ENCODE data around the gene SEC63.
A peak's percentile ranks its signal among the peaks of the same experiment; 100 is the strongest.
"Not testable (repeated sequence)": the region's sequence is repeated elsewhere in the genome, so short reads cannot be mapped to it uniquely, and the experiment has no call there.

The SEC63 gene

DNA sequence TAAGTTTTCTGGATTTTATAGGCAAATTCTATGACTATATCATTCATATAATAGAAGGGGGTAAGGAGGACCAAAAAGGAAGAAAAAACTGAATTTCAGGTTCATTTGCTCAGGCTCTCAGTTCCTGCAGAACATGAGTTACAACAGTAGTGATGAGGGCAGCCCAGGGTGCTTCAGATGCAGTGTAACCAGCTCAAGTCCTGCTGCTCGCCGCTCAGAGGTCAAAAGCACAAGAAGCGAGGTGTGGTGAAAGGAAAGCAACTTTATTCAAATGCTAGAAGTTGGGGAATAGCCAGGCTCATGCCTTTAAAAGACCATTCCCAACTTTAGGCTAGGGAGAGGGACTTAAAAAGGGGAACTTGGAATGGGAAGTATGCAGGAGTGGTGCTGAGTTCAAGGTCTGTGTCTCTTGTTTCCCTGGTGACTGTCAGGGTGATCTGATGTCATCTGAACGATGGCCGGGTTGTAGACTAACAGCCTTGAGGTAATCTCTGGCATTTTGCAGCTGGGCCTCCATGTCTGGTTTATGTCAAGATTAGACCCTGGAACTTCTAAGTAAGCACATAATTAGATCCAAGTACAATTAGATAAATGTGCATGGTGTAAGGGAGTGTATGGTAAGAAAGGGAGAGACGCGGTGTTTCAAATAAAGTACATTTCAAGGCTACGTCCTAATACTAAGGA, 14.5 kb upstream of the SEC63 start:
- no peak for DNase-seq (ENCODE audit: low spot score)

DNA sequence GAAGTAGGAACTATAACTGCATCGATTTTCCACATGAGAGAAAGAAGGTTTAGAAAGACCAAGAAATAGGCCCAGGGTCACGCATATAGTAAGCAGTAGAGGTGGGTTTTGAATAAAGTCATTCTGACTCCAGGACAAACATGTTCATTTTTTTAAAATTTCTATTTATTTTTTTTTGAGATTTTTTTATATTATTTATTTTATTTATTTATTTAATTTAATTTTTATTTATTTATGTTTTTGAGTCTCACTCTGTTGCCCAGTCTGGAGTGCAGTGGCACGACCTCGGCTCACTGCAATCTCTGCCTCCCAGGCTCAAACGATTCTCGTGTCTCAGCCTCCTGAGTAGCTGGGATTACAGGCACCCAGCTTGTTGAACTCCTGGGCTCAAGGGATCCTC, 13.2 kb upstream of the SEC63 start:
- no peak for DNase-seq (ENCODE audit: low spot score)

DNA sequence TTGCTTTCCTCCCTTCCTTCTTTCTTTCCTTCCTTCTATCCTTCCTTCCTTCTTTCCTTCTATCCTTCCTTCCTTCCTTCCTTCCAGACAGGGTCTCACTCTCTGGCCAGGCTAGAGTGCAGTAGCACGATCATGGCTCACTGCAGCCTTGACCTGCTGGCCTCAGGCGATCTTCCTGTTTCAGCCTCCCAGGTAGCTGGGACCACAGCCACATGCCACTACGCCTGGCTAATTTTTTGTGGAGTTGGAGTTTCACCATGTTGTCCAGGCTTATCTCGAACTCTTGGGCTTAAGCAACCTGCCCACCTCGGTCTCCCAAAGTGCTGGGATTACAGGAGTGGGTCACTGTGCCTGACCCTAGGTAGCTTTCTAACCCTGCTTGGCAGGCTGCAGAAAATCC, 12.2 kb upstream of the SEC63 start:
- no peak for DNase-seq (ENCODE audit: low spot score)

DNA sequence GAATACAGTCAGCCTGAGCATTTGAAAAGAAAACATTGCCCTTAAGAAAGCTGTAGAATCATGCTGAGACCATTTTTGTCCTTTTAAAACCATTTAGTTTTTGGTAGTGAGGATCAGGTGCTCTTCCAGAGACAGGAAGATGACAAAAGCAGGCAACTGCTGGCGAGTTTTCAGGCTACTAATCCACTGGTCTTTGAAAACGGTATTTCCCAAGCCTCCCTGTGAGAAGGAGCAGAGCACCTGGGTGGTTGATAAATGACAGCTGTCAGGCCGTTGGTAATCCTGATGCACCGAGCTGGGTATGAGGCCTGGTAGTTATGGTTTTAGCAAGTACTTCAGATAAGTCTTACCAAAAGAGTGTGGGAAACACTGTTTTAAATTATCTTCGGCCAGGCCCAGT, 10.1 kb upstream of the SEC63 start:
- no peak for DNase-seq (ENCODE audit: low spot score)

DNA sequence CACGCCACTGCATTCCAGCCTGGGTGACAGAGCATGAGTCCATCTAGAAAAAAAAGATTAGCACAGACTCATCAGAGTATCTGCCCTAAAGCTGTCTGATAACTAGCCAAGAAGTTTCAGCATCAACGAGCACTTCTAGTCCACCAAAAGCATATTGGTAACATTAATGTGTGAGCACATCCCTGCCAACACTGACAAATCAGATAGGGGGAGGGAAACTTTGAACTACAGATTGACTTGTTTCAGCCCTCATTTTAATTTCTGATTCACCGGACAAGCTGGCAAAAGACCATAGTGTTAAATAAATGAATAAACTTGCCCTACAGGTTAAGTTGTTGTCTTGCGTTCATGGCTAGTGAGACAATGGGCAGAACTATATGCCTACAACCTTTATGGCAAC, 7.7 kb upstream of the SEC63 start:
- no peak for DNase-seq (ENCODE audit: low spot score)

DNA sequence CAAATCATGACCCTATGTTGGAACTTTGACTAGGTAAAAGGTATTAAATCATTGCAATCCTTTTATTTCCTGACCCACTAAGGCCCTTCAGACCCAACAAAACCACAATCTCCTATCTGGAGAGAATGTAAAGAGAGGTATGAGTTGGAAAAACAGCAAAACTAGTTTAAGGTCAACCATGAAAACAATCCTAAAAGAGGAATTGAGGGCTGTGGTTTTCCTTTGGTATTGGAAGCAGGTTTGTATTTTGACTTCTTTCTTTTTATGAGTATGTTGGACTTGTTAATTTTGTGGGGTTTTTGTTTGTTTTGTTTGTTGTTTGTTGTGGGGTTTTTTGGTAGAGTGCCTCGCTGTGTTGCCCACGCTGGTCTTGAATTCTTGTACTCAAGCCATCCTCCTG, 4.7 kb upstream of the SEC63 start:
- DNase-seq (ENCODE audit: low spot score), result no peak

DNA sequence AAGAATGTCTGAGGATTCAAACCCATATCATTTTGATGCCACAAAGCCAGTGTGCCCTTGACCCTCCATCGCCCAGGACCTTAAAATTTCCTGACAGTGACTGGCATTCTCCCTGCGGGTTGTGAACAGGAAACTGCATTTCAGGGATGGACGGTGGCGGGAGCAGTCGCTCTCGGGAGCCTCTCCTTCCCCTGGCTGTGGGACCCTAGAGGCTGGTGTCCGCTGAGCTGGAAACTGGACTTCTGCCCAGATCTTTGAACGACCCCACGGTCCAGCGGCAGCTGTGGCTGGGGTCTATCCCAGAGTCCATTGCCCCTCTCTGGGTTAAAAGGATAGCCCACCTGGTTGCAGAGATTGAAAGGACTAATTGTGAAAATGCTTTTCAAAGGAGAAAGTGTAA, 1.4 kb upstream of the SEC63 start:
- no peak for DNase-seq (ENCODE audit: low spot score)

DNA sequence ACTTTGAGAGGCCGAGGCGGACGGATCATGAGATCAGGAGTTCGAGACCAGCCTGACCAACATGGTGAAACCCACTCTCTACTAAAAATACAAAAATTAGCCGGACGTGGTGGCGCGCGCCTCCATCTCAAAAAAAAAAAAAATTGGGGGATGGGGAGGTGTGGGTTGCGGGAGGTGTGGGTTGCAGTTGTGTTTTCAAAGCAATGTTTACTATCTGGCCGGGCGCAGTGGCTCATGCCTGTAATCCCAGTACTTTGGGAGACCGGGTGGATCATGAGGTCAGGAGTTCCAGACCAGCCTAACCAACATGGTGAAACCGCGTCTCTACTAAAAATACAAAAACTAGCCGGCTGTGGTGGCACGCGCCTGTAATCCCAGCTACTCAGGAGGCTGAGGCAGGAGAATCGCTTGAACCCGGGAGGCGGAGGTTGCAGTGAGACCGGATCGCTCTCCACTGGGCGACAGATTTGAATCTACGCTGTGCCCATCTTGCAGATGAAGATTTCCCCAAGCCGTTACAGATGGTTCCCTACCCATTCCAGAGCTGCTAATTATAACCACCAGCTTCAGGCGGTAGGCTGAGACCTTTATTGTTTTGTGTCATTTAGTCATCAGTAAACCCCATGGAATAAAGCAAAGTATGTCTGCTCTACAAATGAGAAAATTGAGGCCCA, 818 bp upstream of the SEC63 start:
- not testable (repeated sequence) for DNase-seq (ENCODE audit: low spot score)

DNA sequence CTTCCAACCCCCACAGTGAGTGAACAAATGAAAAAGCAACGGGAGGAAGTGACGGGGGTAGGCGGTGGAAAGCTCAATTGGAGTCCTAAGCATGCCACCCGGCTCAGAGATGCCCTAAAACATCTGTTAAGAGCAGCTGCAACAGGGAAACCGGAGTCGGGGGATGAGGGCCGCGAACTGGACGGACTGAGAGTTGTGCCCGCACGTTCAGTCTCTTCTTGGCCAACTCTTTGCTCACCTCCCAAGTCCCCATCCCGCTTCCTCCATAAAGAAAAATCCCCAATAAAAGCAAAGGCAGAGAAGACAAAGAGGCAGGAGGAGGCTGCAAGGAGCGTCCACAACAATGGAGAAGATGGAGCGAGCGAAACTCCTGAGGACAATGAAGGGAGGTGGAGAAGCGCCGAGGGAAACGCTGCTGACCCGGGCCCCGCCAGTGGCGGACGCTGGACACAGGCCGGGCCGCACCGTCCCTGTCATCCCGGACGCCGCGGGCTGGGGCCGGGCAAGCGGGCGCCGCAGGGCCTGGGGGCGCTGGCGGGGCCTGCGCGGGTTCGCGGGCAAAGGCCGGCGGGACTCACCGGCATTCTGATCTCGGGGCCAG, 600 bp downstream of the SEC63 start:
- DNase-seq (ENCODE audit: low spot score), result peak; percentile 67

DNA sequence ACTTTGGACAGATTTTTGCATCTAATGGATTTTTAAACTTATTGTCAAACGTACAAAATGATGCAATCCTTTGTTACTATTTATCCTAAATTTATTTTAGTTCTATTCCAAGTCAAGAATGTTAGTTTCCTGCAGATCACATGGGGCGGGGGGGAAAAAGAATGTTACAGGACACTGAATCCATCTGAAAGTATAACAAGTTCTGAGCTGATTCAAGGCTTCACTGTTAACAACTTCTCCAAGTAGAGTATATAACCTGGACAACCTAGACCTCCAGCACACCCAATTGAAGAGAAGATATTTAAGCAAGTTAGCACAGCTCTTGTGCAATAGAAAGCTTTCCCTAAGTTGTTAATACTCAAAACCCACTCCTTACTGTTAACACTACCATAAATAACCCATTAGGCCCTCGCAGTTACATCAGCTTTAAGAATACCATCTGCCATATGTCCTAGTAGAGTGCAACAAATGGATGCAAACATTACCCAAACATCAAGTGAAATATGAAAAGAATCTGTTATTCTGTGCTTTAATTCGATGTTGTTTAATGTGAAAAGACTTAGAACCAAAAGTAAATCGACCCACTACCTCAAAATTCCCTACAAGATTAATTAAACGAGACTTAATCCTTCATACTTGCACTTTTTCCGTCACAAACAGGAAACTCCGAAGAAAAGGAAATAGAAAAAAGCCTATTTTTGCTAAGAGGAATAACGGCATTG, 1.3 kb downstream of the SEC63 start:
- DNase-seq (ENCODE audit: low spot score), result no peak

DNA sequence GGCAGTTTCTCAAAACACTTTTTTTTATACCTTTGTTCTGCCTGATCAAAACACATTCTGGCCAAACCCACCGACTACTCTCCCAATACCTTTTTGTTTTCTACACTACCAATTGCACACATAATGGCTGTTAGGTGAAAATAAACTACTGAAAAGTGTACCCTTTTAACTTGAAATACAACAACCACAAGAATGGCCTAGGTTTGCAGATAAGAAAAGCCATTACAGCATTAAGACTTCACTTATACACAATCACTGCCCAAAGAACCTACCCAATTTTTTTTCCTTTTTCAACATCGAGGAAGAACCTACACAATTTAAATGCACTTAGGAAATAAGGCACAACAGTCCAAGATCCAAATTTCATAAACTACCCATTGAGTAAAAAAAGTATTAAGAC, 1.8 kb downstream of the SEC63 start:
- DNase-seq (ENCODE audit: low spot score), result no peak

DNA sequence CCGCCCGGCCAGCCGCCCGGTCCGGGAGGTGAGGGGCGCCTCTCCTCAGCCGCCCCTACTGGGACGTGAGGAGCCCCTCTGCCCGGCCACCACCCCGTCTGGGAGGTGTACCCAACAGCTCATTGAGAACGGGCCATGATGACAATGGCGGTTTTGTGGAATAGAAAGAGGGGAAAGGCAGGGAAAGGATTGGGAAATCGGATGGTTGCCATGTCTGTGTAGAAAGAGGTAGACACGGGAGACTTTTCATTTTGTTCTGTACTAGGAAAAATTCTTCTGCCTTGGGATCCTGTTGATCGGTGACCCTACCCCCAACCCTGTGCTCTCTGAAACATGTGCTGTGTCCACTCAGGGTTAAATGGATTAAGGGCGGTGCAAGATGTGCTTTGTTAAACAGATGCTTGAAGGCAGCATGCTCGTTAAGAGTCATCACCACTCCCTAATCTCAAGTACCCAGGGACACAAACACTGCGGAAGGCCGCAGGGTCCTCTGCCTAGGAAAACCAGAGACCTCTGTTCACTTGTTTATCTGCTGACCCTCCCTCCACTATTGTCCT, 4.1 kb downstream of the SEC63 start:
- not testable (repeated sequence) for DNase-seq (ENCODE audit: low spot score)

DNA sequence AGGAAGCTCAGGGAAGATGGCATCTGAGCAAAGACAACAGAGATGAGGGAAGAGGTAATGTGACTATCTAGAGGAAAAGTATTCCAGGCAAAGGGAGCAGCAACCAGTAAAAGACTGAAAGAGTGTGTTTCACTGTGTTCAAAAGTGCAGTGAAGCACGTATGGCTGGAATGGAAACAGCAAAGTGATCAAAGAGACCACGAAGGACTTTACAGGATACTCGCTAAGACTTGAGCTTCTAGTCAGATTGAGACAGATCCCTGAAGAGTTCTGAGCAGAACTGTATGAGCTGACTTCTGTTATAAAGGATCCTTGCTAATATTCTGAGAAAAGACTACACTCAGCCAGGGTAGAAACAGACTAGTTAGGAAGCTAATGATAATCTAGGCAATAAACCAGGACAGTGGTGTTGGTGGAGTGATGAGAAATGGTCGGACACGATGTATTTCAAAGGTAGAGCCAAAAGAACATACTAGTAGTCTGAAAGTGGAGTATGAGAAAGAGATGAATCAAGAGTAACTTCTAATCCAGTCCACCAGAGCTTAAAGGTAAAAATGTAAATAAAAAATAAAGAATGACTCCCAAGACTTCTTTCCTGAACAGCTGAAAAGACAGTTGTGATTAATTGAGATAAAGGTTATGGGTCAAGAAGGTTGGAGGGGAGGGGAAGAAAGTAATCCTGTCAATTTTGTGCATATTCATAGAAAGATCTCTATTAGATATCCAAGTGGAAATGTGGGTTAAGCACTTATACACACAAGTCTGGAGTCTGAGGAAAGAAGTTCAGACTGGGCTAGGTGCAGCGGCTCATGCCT, 14.2 kb downstream of the SEC63 start:
- no peak for DNase-seq (ENCODE audit: low spot score)

DNA sequence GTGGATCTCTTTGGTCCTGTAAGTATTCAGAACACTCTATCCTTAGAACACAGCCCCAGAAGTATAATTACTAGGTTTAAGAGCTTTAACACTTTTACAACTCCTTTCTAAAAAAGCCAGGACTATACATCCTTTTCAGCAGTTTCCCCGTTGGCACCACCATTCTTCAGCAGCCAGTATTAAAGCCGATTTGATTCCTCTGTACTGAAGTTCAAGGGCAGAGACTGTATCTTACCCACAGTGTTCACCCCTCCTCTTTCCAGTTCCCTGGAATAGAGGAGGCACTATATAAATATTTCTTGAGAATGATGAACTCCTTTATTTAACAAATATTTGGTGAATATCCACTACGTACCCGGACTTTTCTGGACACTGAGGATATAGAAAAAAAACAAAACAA, 15.9 kb downstream of the SEC63 start:
- DNase-seq (ENCODE audit: low spot score), result no peak

DNA sequence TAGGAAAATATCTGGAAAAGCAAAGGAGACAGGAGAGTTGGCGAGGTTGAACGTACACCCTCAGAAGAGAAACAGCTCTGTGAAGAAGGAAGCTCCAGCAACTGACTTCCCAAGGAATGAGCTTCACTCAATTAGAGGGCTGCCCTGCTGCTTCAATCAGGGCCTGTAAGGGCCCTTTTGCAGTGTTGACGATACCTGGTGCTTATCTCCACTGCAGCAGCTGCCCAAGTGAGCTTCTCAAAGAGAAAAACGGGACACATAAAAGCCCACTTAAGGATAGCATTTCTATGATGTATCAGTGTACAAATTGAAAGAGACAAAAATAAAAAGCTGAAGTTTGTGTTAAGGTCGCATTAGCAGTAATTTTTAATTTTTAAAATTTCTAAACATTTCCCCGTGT, 16.4 kb downstream of the SEC63 start:
- no peak for DNase-seq (ENCODE audit: low spot score)

DNA sequence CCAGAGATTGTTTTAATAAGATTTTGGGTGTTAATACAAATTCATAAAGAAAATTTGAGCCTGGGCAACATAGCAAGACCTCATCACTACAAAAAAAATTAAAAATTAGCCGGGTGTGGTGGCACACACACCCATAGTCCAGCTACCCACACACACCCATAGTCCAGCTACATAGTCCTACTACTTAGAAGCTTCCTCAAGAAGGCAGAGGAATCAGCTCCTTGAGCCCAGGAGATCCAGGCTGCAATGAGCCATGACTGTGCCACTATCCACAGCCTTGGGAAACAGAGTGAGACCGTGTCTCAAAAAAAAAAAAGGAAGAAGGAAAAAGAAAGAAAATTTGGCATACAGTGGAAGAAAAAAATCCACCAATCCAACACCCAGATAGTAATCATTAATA, 16.8 kb downstream of the SEC63 start:
- DNase-seq (ENCODE audit: low spot score), result no peak

DNA sequence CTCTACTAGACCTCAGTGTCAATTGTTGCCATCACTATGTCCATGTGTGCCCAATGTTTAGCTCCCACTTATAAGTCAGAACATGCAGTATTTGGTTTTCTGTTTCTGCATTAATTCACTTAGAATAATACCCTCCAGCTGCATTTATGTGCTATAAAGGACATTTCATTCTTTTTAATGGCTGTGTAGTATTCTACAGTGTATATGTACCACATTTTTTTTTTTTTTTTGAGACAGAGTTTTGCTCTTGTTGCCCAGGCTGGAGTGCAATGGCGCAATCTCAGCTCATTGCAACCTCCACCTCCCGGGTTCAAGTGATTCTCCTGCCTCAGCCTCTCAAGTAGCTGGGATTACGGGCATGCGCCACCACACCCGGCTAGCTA, 21.1 kb downstream of the SEC63 start:
- not testable (repeated sequence) for DNase-seq (ENCODE audit: low spot score)

DNA sequence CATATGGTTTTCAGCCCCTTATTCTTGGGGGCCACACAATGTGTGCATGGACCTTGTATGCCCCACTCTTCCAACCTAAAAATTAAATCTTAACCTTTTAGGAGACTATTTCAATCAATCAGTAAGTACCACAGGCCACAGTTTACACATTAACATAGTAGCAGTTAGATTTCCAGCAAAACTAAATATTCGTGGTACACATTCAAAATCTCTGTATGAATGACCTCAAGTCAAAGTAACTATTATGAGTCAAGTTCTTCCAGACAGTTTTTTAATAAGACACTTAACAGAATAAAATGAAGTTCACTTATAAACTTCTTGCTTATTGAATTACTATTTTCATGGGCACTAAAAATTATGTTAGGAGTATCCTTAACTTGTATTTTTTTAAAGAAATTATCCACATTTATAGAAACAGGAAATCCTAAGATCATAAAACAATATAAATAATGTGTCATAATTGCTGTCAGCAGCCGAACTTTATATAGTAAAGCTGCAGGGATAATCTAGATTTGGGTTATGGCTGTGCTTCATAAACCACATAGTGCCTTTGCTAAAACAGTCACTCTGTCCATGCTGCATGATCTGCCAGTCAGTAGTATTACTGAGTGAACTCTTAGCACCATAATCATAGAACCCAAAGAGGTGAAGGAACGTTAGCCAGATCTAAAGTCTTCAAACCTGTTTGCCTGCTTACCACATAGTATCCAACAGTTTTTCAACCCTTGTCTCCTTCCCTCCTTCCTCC, 21.7 kb downstream of the SEC63 start:
- DNase-seq (ENCODE audit: low spot score), result no peak

DNA sequence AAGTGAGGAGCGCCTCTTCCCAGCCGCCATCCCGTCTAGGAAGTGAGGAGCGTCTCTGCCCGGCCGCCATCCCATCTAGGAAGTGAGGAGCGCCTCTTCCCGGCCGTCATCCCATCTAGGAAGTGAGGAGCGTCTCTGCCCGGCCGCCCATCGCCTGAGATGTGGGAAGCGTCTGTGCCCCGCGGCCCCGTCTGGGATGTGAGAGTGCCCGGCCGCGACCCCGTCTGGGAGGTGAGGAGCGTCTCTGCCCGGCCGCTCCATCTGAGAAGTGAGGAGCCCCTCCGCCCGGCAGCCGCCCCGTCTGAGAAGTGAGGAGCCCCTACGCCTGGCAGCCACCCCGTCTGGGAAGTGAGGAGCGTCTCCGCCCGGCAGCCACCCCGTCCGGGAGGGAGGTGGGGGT, 23.8 kb downstream of the SEC63 start:
- DNase-seq (ENCODE audit: low spot score), result not testable (repeated sequence)

DNA sequence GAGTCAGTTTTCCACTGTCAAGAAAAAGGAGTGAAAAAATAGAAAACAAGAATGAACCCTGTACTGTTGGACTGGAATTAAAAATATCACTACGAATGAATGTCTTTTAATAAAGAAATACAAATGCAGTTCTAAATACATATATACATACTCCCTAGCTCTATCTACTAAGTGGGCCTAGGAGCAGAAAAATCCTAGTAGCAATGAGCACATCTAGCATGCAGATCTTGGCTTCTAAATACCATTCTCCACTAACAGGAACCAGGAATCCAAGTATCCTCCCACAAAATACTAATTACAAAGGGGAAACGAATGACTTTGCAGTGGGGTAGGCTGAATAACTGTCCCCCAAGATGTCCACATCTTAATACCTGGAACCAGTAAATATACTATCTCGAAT, 25.4 kb downstream of the SEC63 start:
- DNase-seq (ENCODE audit: low spot score), result no peak

DNA sequence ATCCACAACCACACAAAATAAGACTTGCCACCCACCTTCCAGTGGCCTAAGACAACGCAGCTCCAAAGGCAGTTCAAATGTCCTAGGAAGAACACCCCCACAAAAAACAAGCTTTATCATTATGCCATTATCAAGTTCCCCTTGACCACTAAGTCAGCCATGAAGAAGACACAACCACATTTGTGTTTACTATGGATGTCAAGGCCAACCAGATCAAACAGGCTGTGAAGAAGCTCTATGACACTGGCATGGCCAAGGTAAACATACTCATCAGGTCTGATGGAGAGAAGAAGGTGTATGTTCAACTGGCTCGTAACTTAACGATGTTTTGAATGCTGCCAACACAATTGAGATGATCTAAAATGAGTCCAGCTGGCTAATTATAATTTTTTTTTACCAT, 26.1 kb downstream of the SEC63 start:
- DNase-seq (ENCODE audit: low spot score), result no peak
